ENCODE measurements around the gene KPNA6. TPM values are rescaled to one million over a fixed set of nuclear protein-coding genes. Genes with fewer than 3 reads are reported as not detected.
A peak's percentile ranks its signal among the peaks of the same experiment; 100 is the strongest.

KPNA6 gene
- polyA plus RNA-seq, 3 donors: 11.0 to 26.7 (median 20.2) TPM

DNA sequence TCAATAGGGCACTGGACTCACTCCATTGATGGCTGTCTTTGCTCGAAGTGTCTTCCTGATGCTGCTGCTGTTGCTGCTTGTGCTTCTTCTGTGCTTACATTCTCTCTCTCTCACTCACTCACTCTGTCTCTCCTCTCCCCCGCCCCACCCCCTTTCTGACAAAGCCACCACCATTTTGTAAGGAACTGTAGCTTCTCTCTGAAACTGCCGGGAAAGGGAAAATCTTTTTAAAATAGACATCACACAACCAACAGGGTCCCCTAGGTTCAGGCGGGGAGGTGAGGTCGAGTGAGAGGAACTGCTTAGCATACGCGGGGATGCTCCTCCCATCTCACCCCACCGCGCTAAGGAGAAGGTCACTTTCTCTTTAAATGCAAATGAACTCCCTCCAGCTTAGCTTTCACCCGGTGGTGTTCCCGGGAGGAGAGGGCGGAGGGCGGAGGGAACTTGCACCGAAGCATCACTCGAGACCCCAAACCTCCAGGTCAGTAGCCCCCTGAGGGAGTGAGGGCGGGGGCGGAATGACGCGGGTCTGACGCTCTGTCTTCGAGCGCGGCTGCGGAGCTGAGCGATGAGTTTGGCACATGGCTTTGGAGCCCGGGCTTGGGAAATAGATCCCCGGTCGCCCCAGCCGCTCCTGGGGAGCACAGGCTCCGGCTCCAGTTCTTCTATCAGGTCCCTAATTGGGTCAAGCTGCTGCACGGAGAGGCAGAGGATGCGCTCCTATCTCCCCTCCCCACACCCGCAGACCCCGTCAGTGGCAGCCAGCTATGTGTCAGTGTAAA, 92.6 kb downstream of the KPNA6 start, which contains the start of gene CCDC28B:
CCDC28B (plus strand) TSS at position 370 of the 785 bp plus-strand sequence. CDS start 1,341 bp downstream, outside the sequence.
- H2AFZ ChIP-seq (ENCODE audit: insufficient read depth, low read depth, low read length, poor library complexity, severe bottlenecking): peak within 1 kb of the TSS; percentile 91
- peaks cover 25 to 28% of the 10 kb centered on the region in 2 donors for H3K36me3 Mint-ChIP-seq
- peaks cover 0 to 7% (median 6%) of the 10 kb centered on the region in 3 donors for H3K27me3 Mint-ChIP-seq (ENCODE audit: low read depth in 3 of 3)
- H3K9me3 ChIP-seq (replicated peaks in 1 of 2; ENCODE audit: control insufficient read depth in 1 of 2, insufficient read depth in 1 of 2, low read length in 2 of 2): no peaks in the 10 kb centered on the region
- WGBS (ENCODE audit: insufficient coverage): 0% methylated on average over 17 of the region's 34 CpGs
- H4K20me1 ChIP-seq (ENCODE audit: insufficient read depth, low read length): no peaks in the 10 kb centered on the region
- intact Hi-C loops (cut with micrococcal nuclease): no loop called here
- peaks cover 27 to 30% of the 10 kb centered on the region in 2 donors for H3K4me1 ChIP-seq (ENCODE audit: control insufficient read depth in 1 of 2, insufficient read depth in 2 of 2, low read length in 2 of 2)
- no peaks in the 10 kb centered on the region for H3K79me2 ChIP-seq (ENCODE audit: insufficient read depth, low read length)
- peak within 1 kb of the TSS; percentile 60 for H3K9ac ChIP-seq (ENCODE audit: insufficient read depth, low read length, poor library complexity, severe bottlenecking)
- peaks cover 26% of the 10 kb centered on the region for H3K4me1 Mint-ChIP-seq
- H3K9me3 Mint-ChIP-seq: no peaks in the 10 kb centered on the region
- peak in 2 of 3 donors; percentile 27 to 30 for DNase-seq
- H3K4me3 Mint-ChIP-seq: peak within 1 kb of the TSS; percentile 91 to 94
- TF ChIP-seq, protein P1, sequence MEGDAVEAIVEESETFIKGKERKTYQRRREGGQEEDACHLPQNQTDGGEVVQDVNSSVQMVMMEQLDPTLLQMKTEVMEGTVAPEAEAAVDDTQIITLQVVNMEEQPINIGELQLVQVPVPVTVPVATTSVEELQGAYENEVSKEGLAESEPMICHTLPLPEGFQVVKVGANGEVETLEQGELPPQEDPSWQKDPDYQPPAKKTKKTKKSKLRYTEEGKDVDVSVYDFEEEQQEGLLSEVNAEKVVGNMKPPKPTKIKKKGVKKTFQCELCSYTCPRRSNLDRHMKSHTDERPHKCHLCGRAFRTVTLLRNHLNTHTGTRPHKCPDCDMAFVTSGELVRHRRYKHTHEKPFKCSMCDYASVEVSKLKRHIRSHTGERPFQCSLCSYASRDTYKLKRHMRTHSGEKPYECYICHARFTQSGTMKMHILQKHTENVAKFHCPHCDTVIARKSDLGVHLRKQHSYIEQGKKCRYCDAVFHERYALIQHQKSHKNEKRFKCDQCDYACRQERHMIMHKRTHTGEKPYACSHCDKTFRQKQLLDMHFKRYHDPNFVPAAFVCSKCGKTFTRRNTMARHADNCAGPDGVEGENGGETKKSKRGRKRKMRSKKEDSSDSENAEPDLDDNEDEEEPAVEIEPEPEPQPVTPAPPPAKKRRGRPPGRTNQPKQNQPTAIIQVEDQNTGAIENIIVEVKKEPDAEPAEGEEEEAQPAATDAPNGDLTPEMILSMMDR (IDR thresholded peaks at IDR 0.05): no peak
- H3K36me3 ChIP-seq (replicated peaks in 1 of 2; ENCODE audit: control insufficient read depth in 1 of 2, insufficient read depth in 2 of 2, low read length in 2 of 2): peaks cover 20 to 31% of the 10 kb centered on the region in 2 donors
- peak within 1 kb of the TSS; percentile 68 for H3K4me2 ChIP-seq (replicated peaks; ENCODE audit: extremely low read depth, low read length, poor library complexity, severe bottlenecking)
- peak within 1 kb of the TSS in 1 of 2 donors; percentile 59 for H3K27ac ChIP-seq (ENCODE audit: low read depth in 1 of 2, low read length in 2 of 2)
- peak within 1 kb of the TSS; percentile 59 to 79 (median 79) for H3K4me3 ChIP-seq (replicated peaks in 1 of 3; ENCODE audit: low read depth in 2 of 3, low read length in 3 of 3)
- no peaks in the 10 kb centered on the region for H3K27me3 ChIP-seq (ENCODE audit: control insufficient read depth in 2 of 2, insufficient read depth in 2 of 2, low read length in 2 of 2)
- peak within 1 kb of the TSS; percentile 28 to 87 (median 82) for H3K27ac Mint-ChIP-seq

DNA sequence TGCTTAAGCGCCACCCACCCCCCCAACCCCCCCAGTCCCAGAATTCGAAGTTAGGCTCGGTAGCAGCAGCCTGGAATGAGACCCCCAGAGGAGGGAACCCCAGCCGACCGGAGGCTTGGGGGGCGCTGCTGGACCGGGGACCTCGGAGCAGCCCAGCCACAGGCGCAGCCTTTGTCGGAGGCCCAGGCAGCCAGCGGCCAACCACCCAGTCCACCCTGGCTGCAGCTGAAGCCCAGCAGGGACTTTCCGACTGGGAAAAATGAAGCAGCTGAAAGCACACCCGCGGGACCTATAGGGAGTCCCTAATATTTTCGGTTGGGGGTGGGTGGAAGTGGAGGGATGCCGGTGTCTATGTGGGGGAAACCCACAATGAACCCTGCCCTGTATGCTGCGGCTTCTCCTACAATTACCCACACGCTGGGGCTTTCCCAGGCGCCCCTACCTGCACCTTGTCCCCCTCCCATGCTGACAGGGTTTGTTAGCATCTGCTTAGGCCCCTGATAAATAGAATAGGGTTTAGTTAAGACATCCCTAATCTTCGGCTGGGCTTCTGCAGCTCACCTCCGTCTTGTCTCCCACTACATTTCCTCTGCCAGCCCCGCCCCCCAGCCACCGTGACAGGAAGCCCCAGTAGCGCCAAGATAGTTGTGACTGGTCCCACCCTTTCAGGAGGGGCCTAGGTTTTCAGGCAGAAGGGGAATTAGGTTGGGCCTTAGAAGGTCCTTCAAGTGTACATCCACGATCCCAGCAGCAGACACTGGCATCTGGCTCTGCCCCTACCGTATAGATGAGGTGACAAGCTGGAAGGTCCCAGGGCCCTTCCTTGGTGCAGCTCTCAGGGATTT, 93.4 kb downstream of the KPNA6 start:
- H2AFZ ChIP-seq (ENCODE audit: insufficient read depth, low read depth, low read length, poor library complexity, severe bottlenecking): peak overlapping the region; percentile 91
- H4K20me1 ChIP-seq (ENCODE audit: insufficient read depth, low read length): no peaks in the 10 kb centered on the region
- no peaks in the 10 kb centered on the region for H3K9me3 ChIP-seq (replicated peaks in 1 of 2; ENCODE audit: control insufficient read depth in 1 of 2, insufficient read depth in 1 of 2, low read length in 2 of 2)
- intact Hi-C loops (cut with micrococcal nuclease): no loop called here
- peak overlapping the region; percentile 68 for H3K4me2 ChIP-seq (replicated peaks; ENCODE audit: extremely low read depth, low read length, poor library complexity, severe bottlenecking)
- TF ChIP-seq, protein P1 (IDR thresholded peaks at IDR 0.05): no peak
- H3K27me3 ChIP-seq (ENCODE audit: control insufficient read depth in 2 of 2, insufficient read depth in 2 of 2, low read length in 2 of 2): no peaks in the 10 kb centered on the region
- H3K36me3 ChIP-seq (replicated peaks in 1 of 2; ENCODE audit: control insufficient read depth in 1 of 2, insufficient read depth in 2 of 2, low read length in 2 of 2): peaks cover 12 to 22% of the 10 kb centered on the region in 2 donors
- peak overlapping the region; percentile 59 to 79 (median 79) for H3K4me3 ChIP-seq (replicated peaks in 1 of 3; ENCODE audit: low read depth in 2 of 3, low read length in 3 of 3)
- Mint-ChIP-seq H3K4me1 (peaks cover 31% of the 10 kb centered on the region), H3K27me3 (ENCODE audit: low read depth in 3 of 3) (peaks cover 2 to 7% (median 6%) of the 10 kb centered on the region in 3 donors), H3K27ac (peak overlapping the region in 4 of 7 donors; percentile 4 to 87 (median 48)), H3K9me3 (no peaks in the 10 kb centered on the region), H3K36me3 (peaks cover 18 to 20% of the 10 kb centered on the region in 2 donors), H3K4me3 (peak overlapping the region; percentile 91 to 94)
- H3K9ac ChIP-seq (ENCODE audit: insufficient read depth, low read length, poor library complexity, severe bottlenecking): peak overlapping the region; percentile 60
- peak overlapping the region in 1 of 2 donors; percentile 59 for H3K27ac ChIP-seq (ENCODE audit: low read depth in 1 of 2, low read length in 2 of 2)
- DNase-seq: peak in 1 of 3 donors; percentile 58
- WGBS (ENCODE audit: insufficient coverage): under 1% methylated on average over 11 of the region's 26 CpGs
- peaks cover 34 to 38% of the 10 kb centered on the region in 2 donors for H3K4me1 ChIP-seq (ENCODE audit: control insufficient read depth in 1 of 2, insufficient read depth in 2 of 2, low read length in 2 of 2)
- no peaks in the 10 kb centered on the region for H3K79me2 ChIP-seq (ENCODE audit: insufficient read depth, low read length)
